ENCODE results near the gene TMEM53. TPM values are rescaled to one million over a fixed set of nuclear protein-coding genes. Genes with fewer than 3 reads are reported as not detected.

The TMEM53 gene
- total and polyA plus RNA-seq, 2 of the 8 experiments (the other 6 are each of a cell fraction or from before 2014, with no cell fraction given), result 6.7 to 27.9 TPM

GRCh38 chr1:44628962-44629756 is 45.1 kb downstream of the TMEM53 start:
- H2BK20ac ChIP-seq (ENCODE audit: low read length), result no peak overlapping the region
- no peaks in the 10 kb centered on the region for H3K27me3 ChIP-seq (replicated peaks in 1 of 4; ENCODE audit: control insufficient read depth in 3 of 4, extremely low read depth in 1 of 4, insufficient read depth in 3 of 4, low read length in 3 of 4)
- FAIRE-seq (no peak), DNase-seq (ENCODE audit: low read depth in 1 of 2, low spot score in 2 of 2) (no peak)
- no peak overlapping the region for H3K23ac ChIP-seq (ENCODE audit: insufficient read length)
- H3K18ac ChIP-seq (ENCODE audit: extremely low read depth, low read length), result no peak overlapping the region
- no peak overlapping the region for H3K4me2 ChIP-seq (ENCODE audit: insufficient read depth in 1 of 2, low read depth in 2 of 2, low read length in 2 of 2)
- H4K5ac ChIP-seq (ENCODE audit: insufficient read length, low read depth, low read length), result no peak overlapping the region
- H3K36me3 ChIP-seq (ENCODE audit: control insufficient read depth in 2 of 4, insufficient read depth in 4 of 4, low read length in 3 of 4), result peaks cover 0 to 14% (median 7%) of the 10 kb centered on the region in 4 experiments; a peak in 6 of 8 replicates
- peaks cover 3 to 17% of the 10 kb centered on the region in 2 experiments; a peak in 3 of 4 replicates for H3K79me2 ChIP-seq (ENCODE audit: control insufficient read depth in 1 of 2, insufficient read depth in 2 of 2, low read length in 2 of 2)
- no peaks in the 10 kb centered on the region for H3K9me3 ChIP-seq (ENCODE audit: insufficient read depth in 2 of 2, low read depth in 1 of 2, low read length in 1 of 2)
- WGBS, 2 experiments (ENCODE audit: extremely low coverage in 1 of 2, insufficient coverage in 1 of 2, insufficient read length in 1 of 2, insufficient replicate concordance in 2 of 2, low coverage in 1 of 2, low lambda C conversion rate in 2 of 2, missing lambda C conversion rate in 1 of 2), result 88% methylated on average over 5 of the region's 5 CpGs; no CpG with 5 or more reads in 1 of the 2 experiments
- H4K20me1 ChIP-seq (replicated peaks in 1 of 2; ENCODE audit: control insufficient read depth in 1 of 2, insufficient read depth in 2 of 2, low read length in 2 of 2), result no peaks in the 10 kb centered on the region
- ChIA-PET POLR2A (ENCODE audit: partially characterized antibody) (interaction anchor here (0.8 to 30.8 kb wide), 7 partner anchors 10 to 214 kb away, joined by 3 to 633 read pairs (median 4); partner anchors contain the start of genes PTCH2 and RPS8), CTCF (ENCODE audit: partially characterized antibody) (interaction anchor here (0.8 to 3.7 kb wide), 8 partner anchors 8 to 411 kb away, joined by 3 to 31 read pairs (median 6); partner anchors contain the start of gene RNU5D-1)
- no peak overlapping the region for H4K8ac ChIP-seq (ENCODE audit: extremely low read depth, insufficient read depth, low read length)
- H3K9ac ChIP-seq (replicated peaks in 1 of 4; ENCODE audit: extremely low read depth in 1 of 4, low read depth in 3 of 4, low read length in 3 of 4), result no peak overlapping the region
- no peak overlapping the region for H3K4ac ChIP-seq (replicated peaks; ENCODE audit: insufficient read length, low read depth, low read length)
- no peak overlapping the region for H2AFZ ChIP-seq (ENCODE audit: low read length)
- no peak overlapping the region for H2BK15ac ChIP-seq (ENCODE audit: low read length)
- no peak overlapping the region for H2BK12ac ChIP-seq (ENCODE audit: low read depth, low read length)
- H2BK5ac ChIP-seq (ENCODE audit: low read depth, low read length), result no peak overlapping the region
- no peak overlapping the region for H3K27ac ChIP-seq (ENCODE audit: low read depth, low read length)
- H3K79me1 ChIP-seq (ENCODE audit: low read depth, low read length), result peaks cover 9% of the 10 kb centered on the region
- H4K91ac ChIP-seq (replicated peaks; ENCODE audit: insufficient read length, low read length), result no peak overlapping the region
- no peak overlapping the region for H2AK5ac ChIP-seq (ENCODE audit: low read depth, low read length)
- no peak overlapping the region for H2BK120ac ChIP-seq (replicated peaks; ENCODE audit: low read depth, low read length)
- no peak overlapping the region for H3K14ac ChIP-seq (ENCODE audit: insufficient read length)
- no peak overlapping the region for H3K4me3 ChIP-seq (ENCODE audit: extremely low read depth in 1 of 4, insufficient read depth in 2 of 4, low read depth in 3 of 4, low read length in 4 of 4)
- H3K4me1 ChIP-seq (replicated peaks in 1 of 4; ENCODE audit: control insufficient read depth in 3 of 4, insufficient read depth in 4 of 4, low read length in 3 of 4), result peaks cover 0 to 11% (median 4%) of the 10 kb centered on the region in 4 experiments; a peak in 6 of 7 replicates
- H3K23me2 ChIP-seq (ENCODE audit: low read depth, low read length), result no peaks in the 10 kb centered on the region; the same call in 1 of the 2 replicates
- H3K56ac ChIP-seq (replicated peaks; ENCODE audit: insufficient read length, low read depth, low read length), result no peak overlapping the region
- no peak for TF ChIP-seq SIN3A (conservative IDR thresholded peaks at IDR 0.05 in 1 of 2, IDR thresholded peaks at IDR 0.05 in 1 of 2; ENCODE audit: low read depth in 1 of 2, low read length in 2 of 2)

Data from H1 (cell line).